Measurements from ENCODE around the gene KRTAP5-7.

KRTAP5-7 gene

GRCh38 chr11:71502026-71502425 is 25.0 kb upstream of the KRTAP5-7 start:
- Histone ChIP-seq H3K9ac (ENCODE audit: low read length) (no peak overlapping the region), H2AFZ (ENCODE audit: low read depth, low read length) (no peak overlapping the region), H3K4me1 (ENCODE audit: low read length) (no peaks in the 10 kb centered on the region), H3K36me3 (replicated peaks; ENCODE audit: low read depth, low read length) (peaks cover 33% of the 10 kb centered on the region), H3K27me3 (ENCODE audit: low read depth, low read length) (no peaks in the 10 kb centered on the region), H3K27ac (ENCODE audit: low read length) (no peak overlapping the region), H3K4me3 (ENCODE audit: low read length) (no peak overlapping the region), H3K4me2 (ENCODE audit: low read length) (no peak overlapping the region), H3K79me2 (ENCODE audit: low read length) (no peaks in the 10 kb centered on the region), H4K20me1 (ENCODE audit: insufficient read depth, low read length) (no peaks in the 10 kb centered on the region), H3K9me3 (ENCODE audit: insufficient read depth, low read length) (no peaks in the 10 kb centered on the region)
- TF ChIP-seq CTCF (IDR thresholded peaks at IDR 0.05; ENCODE audit: low read depth, low read length) (no peak), EZH2phosphoT487 (IDR thresholded peaks at IDR 0.05; ENCODE audit: low read depth) (no peak)

GRCh38 chr11:71502871-71503435 is 24.1 kb upstream of the KRTAP5-7 start:
- Histone ChIP-seq H3K27me3 (ENCODE audit: low read depth, low read length) (no peaks in the 10 kb centered on the region), H2AFZ (ENCODE audit: low read depth, low read length) (no peak overlapping the region), H3K79me2 (ENCODE audit: low read length) (no peaks in the 10 kb centered on the region), H3K27ac (ENCODE audit: low read length) (no peak overlapping the region), H3K4me3 (ENCODE audit: low read length) (no peak overlapping the region), H3K9me3 (ENCODE audit: insufficient read depth, low read length) (no peaks in the 10 kb centered on the region), H3K4me2 (ENCODE audit: low read length) (no peak overlapping the region), H3K36me3 (replicated peaks; ENCODE audit: low read depth, low read length) (peaks cover 28% of the 10 kb centered on the region), H3K9ac (ENCODE audit: low read length) (no peak overlapping the region), H3K4me1 (ENCODE audit: low read length) (no peaks in the 10 kb centered on the region), H4K20me1 (ENCODE audit: insufficient read depth, low read length) (no peaks in the 10 kb centered on the region)
- TF ChIP-seq CTCF (IDR thresholded peaks at IDR 0.05; ENCODE audit: low read depth, low read length) (no peak), EZH2phosphoT487 (IDR thresholded peaks at IDR 0.05; ENCODE audit: low read depth) (no peak)

- Histone ChIP-seq H3K27me3 (ENCODE audit: low read depth, low read length) (no peaks in the 10 kb centered on the region), H3K4me1 (ENCODE audit: low read length) (no peaks in the 10 kb centered on the region), H3K36me3 (replicated peaks; ENCODE audit: low read depth, low read length) (peaks cover 13% of the 10 kb centered on the region), H3K9me3 (ENCODE audit: insufficient read depth, low read length) (peaks cover 2% of the 10 kb centered on the region; the same call in 1 of the 2 replicates), H3K79me2 (ENCODE audit: low read length) (no peaks in the 10 kb centered on the region), H3K4me3 (ENCODE audit: low read length) (no peak overlapping the region), H3K27ac (ENCODE audit: low read length) (no peak overlapping the region), H3K9ac (ENCODE audit: low read length) (no peak overlapping the region), H4K20me1 (ENCODE audit: insufficient read depth, low read length) (no peaks in the 10 kb centered on the region), H2AFZ (ENCODE audit: low read depth, low read length) (no peak overlapping the region), H3K4me2 (ENCODE audit: low read length) (no peak overlapping the region)
- no peak for TF ChIP-seq EZH2phosphoT487 (IDR thresholded peaks at IDR 0.05; ENCODE audit: low read depth)
- TF ChIP-seq CTCF (IDR thresholded peaks at IDR 0.05; ENCODE audit: low read depth, low read length), result no peak
These were observed 22.5 kb upstream of the KRTAP5-7 start for GRCh38 chr11:71504531-71504930.

GRCh38 chr11:71505001-71505400 is 22.1 kb upstream of the KRTAP5-7 start:
- peaks cover 5% of the 10 kb centered on the region; the same call in 1 of the 2 replicates for H3K9me3 ChIP-seq (ENCODE audit: insufficient read depth, low read length)
- no peak overlapping the region for H3K27ac ChIP-seq (ENCODE audit: low read length)
- H3K27me3 ChIP-seq (ENCODE audit: low read depth, low read length), result no peaks in the 10 kb centered on the region
- no peaks in the 10 kb centered on the region for H3K79me2 ChIP-seq (ENCODE audit: low read length)
- H4K20me1 ChIP-seq (ENCODE audit: insufficient read depth, low read length), result no peaks in the 10 kb centered on the region
- TF ChIP-seq CTCF (IDR thresholded peaks at IDR 0.05; ENCODE audit: low read depth, low read length) (no peak), EZH2phosphoT487 (IDR thresholded peaks at IDR 0.05; ENCODE audit: low read depth) (no peak)
- H3K36me3 ChIP-seq (replicated peaks; ENCODE audit: low read depth, low read length), result peaks cover 9% of the 10 kb centered on the region
- H3K9ac ChIP-seq (ENCODE audit: low read length), result no peak overlapping the region
- H2AFZ ChIP-seq (ENCODE audit: low read depth, low read length), result no peak overlapping the region
- no peak overlapping the region for H3K4me2 ChIP-seq (ENCODE audit: low read length)
- H3K4me1 ChIP-seq (ENCODE audit: low read length), result no peaks in the 10 kb centered on the region
- no peak overlapping the region for H3K4me3 ChIP-seq (ENCODE audit: low read length)
